ENCODE results near the gene ARFGEF3.
A peak's percentile ranks its signal among the peaks of the same experiment; 100 is the strongest.
"Not testable (repeated sequence)": the region's sequence is repeated elsewhere in the genome, so short reads cannot be mapped to it uniquely, and the experiment has no call there.

Gene ARFGEF3

DNA sequence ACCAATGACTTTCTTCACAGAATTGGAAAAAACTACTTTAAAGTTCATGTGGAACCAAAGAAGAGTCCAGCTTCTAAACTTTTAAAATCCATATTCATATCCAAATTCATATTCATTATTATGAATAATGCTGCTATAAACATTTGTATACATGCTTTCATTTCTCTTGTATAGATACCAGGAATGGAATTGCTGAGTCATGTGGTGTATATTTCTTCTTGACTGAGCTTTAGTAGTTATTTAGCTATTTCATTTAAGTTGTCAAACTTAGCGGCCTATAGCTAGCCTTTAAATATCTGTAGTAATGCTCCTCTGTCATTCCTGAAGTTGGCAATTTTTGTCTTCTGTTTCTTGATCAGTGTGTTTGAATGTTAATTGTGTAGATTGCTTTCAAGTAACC, 196.2 kb downstream of the ARFGEF3 start:
- no peak overlapping the region for H3K27ac ChIP-seq
- no peak for TF ChIP-seq ZFX (IDR thresholded peaks at IDR 0.05)
- TF ChIP-seq, protein P1, sequence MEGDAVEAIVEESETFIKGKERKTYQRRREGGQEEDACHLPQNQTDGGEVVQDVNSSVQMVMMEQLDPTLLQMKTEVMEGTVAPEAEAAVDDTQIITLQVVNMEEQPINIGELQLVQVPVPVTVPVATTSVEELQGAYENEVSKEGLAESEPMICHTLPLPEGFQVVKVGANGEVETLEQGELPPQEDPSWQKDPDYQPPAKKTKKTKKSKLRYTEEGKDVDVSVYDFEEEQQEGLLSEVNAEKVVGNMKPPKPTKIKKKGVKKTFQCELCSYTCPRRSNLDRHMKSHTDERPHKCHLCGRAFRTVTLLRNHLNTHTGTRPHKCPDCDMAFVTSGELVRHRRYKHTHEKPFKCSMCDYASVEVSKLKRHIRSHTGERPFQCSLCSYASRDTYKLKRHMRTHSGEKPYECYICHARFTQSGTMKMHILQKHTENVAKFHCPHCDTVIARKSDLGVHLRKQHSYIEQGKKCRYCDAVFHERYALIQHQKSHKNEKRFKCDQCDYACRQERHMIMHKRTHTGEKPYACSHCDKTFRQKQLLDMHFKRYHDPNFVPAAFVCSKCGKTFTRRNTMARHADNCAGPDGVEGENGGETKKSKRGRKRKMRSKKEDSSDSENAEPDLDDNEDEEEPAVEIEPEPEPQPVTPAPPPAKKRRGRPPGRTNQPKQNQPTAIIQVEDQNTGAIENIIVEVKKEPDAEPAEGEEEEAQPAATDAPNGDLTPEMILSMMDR (conservative IDR thresholded peaks at IDR 0.05): no peak

DNA sequence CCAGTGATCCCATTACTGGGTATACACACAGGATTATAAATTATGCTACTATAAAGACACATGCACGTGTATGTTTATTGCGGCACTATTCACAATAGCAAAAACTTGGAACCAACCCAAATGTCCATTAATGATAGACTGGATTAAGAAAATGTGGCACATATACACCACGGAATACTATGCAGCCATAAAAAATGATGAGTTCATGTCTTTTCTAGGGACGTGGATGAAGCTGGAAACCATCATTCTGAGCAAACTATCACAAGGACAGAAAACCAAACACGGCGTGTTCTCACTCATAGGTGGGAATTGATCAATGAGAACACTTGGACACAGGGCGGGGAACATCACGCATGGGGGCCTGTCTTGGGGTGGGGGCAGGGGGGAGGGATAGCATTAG, 206.9 kb downstream of the ARFGEF3 start:
- not testable (repeated sequence) for H3K27ac ChIP-seq

DNA sequence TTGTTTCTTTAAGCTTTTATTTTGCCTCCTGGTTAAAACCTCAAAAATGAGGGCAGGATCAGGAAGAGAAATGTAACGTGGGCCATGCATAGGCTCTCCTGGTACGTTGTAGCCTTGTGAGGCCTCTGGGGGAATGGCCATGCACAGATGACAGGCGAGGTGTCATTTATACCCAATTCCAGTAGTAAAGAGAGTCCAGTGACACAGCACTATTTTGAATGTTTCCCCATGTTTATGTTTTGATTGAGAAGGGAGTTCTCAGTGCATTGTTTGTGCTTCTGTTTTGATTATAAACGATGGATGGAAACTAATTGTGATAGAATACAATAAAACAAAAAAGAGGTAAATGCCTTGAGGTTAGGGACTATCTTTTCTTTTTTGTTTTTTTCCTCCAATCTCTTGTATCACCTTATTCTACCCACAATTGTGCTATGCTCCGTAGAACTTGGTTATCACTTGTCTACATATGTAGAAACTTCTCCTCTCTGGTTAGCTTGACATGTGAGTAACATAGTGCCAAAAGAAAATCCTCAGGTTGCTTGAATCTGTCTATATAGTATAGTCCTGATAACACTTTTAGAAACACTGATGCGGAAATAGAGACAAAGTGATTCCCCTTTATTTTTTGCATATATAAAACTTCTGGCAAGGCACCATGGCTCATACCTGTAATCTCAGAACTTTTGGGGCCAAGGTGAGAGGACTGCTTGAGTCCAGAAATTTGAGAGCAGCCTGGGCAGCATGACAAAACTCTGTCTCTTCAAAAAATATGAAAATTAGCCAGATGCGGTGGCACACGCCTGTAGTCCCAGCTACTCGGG, 209.1 kb downstream of the ARFGEF3 start:
- TF ChIP-seq ZFX (IDR thresholded peaks at IDR 0.05): no peak
- TF ChIP-seq, protein P1 (conservative IDR thresholded peaks at IDR 0.05): no peak
- H3K27ac ChIP-seq: no peak overlapping the region

DNA sequence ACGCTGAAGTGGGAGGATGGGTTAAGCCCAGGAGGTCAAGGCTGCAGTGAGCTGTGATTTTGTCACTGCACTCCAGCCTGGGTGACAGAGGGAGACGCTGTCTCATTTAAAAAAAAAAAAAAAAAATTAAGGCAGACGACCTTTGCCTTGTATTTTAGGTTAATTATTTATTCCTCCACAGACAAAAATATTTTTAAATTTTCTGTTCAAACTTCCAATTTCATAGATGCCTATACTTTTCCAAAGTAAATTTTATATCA, 209.6 kb downstream of the ARFGEF3 start:
- no peak overlapping the region for H3K27ac ChIP-seq
- TF ChIP-seq, protein P1 (conservative IDR thresholded peaks at IDR 0.05): no peak
- no peak for TF ChIP-seq ZFX (IDR thresholded peaks at IDR 0.05)

DNA sequence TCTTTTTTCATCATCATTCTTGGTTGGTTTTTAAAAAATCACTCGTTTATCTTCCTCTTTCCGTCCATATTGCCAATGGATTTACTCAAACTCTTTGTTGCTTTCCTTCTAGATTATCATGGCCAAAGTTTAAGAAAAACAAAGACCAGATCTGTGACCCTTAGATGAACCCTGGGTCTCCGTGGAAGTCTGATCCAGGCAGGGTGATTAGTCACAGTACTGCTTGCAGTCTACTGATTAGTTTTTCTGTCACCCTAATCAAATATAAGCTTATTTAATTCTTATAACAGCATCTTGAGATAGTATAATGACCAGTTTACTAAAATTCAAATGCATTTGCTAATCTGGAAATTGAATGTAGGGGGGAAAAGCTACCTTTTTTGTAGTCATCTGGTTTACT, 210.0 kb downstream of the ARFGEF3 start:
- TF ChIP-seq, protein P1 (conservative IDR thresholded peaks at IDR 0.05): no peak
- TF ChIP-seq ZFX (IDR thresholded peaks at IDR 0.05): no peak
- no peak overlapping the region for H3K27ac ChIP-seq

DNA sequence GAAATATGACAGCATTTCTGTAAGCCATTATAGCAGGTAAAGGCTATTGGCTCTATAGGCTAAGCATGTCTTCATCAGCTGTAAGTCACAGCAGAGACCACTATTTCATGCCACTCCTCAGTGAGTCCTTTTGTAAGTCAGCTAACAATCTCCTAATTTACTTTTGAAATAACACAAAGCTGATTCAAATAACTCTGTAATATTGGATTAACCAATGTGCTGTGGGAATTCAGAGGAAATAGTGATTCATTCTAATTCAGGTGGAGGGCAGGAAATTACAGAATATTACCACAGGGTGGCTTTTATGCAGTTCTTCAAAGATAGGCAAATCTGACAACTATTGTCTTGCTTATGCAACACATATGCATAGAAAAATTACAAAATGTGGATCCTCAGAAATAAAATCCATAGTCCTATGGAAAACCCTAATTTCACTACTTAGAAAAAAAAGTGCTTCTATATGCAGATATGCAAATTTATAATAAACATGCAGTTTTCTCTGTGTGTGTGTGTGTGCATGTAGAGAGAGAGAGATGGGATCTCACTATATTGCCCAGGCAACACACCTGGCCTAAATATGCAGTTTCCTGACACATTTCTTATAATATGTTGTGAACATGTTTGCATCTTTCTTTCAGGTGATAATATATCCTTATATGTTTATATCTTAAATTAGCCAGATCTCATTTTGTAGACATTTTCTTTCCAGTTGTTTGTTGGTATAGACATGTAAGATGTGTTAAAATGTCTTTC, 211.1 kb downstream of the ARFGEF3 start:
- H3K27ac ChIP-seq: no peak overlapping the region
- TF ChIP-seq, protein P1 (conservative IDR thresholded peaks at IDR 0.05): 0 out of 2 replicates have a peak, but pooled peaks have one; percentile 18
- no peak for TF ChIP-seq ZFX (IDR thresholded peaks at IDR 0.05)

DNA sequence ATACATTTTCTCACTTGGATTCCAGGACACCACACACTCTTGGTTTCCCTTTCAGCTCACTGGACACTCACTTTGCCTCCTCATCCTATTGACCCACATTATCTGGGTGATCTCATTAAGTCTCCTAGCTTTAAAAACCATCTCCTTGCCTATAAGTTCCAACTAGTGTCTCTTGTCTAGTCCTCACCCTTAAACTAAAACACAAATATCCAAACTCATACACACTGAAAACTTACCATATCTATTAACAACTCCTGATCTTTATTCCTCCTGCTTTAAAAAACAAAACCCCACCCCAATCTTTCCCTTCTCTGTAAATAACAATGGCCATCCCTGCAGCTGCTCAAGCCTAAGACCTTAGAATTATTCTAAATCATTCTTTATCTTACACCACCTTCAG, 212.5 kb downstream of the ARFGEF3 start:
- H3K27ac ChIP-seq: no peak overlapping the region
- TF ChIP-seq, protein P1 (conservative IDR thresholded peaks at IDR 0.05): no peak
- no peak for TF ChIP-seq ZFX (IDR thresholded peaks at IDR 0.05)

Data from C4-2B (cell line).